ENCODE data around the gene DYRK4.

The DYRK4 gene

DNA sequence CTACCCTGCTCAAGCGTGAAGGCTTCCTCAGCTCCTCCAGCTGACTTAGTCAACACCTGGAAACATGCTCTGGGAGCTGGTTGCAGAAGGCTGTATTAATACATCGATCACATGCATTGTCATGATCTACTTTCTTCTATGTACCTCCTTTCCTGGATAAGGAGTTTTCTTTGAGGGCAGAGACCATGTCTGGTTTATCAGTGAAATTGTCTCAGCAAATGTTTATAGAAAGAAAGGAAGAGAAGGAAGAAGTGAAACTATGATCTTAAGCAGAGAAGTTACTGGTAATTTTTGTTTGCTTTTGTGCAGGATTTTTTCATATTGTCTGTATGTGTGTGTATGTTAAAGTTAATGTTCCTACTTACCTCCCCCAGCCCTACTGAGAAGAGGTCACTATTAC lies 4.5 kb downstream of the DYRK4 start:
- DNase-seq, result no peak

DNA sequence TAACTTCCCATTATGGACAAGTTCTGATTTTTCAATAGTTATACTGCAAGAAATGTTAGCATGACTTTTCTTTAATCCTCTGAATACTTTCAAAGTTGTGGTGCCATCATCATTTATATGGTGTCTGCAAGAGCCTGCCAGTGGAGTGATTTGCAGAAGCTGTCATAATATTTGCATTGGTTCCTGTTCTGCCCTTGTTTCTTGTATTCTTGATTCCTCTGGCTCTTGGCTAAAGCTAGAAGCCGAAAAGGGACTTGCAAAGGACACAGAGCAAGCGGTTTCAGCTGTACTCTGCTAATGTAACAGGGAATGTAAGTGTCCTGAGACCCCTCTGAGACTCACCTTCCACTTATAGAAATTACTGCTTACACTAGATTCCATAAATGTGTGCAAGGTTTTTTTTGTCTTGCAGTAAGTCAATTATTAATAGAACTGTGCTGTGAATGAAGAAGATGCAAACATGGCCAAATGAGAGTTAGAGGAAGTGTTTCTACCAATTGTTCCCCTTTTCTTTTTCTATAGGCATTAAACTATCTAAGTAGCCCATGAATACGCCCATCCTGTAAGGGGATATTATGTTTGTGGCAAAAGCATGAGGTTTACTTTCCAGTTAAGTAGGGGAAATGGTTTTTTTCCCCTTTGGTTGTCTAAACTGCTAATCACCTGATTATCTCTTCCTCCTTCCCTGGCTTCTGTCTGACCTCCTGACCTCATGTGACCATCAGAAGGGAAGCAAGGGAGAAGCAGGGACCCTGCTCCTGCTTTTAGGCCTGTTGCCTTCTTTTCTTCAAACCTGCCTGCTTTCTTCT lies 5.3 kb downstream of the DYRK4 start:
- DNase-seq, result no peak

DNA sequence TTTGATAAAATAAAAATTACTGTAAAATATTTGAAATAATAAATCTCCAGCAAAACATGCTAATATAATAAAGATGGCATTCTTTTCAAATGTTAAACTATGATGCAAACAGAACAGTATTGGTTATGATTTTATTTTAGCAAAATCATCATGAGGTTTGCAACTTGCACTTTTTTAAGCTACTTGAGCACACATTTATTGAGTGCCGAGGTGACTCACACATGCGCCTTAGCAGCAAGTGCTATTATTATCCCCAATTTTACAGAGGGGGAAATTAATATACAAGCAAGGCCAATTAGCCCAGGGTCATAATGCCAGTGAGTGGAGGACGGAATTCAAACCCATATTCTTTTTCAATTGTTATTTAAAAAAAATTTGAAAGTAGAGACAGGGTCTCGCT lies 7.3 kb downstream of the DYRK4 start:
- no peak for DNase-seq

- DNase-seq, result no peak
Measured at GRCh38 chr12:4572680-4573079, 10.7 kb downstream of the DYRK4 start.

- DNase-seq, result no peak
Measured at GRCh38 chr12:4579305-4580102, 17.5 kb downstream of the DYRK4 start.

DNA sequence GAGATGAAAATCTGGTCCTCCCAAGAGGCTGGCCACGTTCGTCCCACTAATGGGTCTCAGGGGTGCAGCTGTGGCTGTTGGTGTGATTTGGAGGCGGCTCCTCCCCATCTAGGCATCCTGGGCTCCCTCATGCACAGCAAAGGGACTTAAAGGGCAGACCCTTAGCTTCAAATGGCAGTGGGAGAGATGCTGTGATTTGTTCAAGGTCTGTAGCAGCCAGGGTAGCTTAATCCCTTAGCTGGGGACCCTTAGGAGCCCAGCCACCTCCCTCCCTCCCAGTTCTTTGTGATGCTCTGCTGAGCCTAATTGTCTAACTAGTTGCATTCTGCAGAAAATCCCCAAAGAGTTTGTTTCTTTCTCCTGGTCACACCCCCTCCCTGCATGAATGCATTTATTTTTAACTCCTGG lies 18.3 kb downstream of the DYRK4 start:
- no peak for DNase-seq

DNA sequence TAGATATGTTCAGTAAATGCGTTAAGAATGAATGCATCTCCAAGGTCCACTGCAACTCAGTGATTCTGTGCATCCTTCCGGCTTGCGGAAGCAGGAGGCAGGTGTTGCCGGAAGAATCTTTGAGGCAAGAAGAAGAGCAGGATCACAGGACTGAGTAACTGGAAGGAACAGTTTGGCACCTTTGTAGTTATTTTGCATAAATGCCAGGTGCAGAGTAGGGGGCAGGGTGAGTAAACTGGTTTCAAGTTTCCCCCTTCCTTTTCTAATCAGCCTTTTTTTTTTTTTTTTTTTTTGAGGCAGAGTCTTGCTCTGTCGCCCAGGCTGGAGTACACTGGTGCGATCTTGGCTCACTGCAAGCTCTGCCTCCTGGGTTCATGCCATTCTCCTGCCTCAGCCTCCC lies 22.3 kb downstream of the DYRK4 start:
- DNase-seq, result no peak

- DNase-seq, result no peak
Measured at GRCh38 chr12:4584896-4585295, 22.9 kb downstream of the DYRK4 start.

DNA sequence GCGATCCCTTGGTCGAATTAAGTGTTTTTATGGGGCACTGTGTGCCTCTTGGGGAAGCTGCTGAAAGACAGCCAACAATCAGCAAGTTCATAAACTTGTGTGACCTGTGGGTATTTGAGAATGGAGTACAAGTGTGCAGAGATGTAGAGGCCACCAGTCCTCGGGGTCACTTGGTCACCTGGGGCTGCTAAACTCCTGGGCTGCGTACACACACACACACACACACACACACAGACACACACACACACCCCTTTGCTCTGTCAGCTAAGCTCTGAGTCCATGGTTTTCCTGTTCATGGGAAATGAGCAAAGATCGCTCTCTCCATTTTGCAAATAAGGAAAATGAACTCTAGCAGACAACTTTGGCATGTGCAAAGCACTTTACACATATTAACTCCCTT lies 24.5 kb downstream of the DYRK4 start:
- DNase-seq, result no peak

GRCh38 chr12:4587108-4587507 lies 25.1 kb downstream of the DYRK4 start:
- DNase-seq, result no peak

GRCh38 chr12:4588916-4589315 lies 26.9 kb downstream of the DYRK4 start:
- DNase-seq, result no peak

DNA sequence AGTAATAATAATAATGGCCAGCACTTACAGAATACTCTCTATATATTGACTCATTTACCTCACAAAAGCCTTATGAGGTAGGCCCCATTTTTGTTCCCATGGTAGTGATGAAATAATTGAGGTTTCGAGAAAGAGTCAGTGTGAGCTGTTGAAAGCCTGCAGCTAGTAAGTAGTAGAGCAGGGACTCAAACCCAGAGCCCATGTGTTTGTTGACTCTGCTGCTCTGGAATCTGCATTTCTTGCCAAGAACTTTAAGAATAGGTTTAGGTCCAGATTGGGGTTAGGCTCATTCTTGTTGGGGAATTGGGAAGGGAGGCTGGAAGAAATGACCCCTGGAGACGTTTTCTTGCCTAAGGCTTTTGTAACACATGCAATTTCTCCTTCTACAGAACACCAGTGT lies 27.9 kb downstream of the DYRK4 start:
- DNase-seq, result no peak

DNA sequence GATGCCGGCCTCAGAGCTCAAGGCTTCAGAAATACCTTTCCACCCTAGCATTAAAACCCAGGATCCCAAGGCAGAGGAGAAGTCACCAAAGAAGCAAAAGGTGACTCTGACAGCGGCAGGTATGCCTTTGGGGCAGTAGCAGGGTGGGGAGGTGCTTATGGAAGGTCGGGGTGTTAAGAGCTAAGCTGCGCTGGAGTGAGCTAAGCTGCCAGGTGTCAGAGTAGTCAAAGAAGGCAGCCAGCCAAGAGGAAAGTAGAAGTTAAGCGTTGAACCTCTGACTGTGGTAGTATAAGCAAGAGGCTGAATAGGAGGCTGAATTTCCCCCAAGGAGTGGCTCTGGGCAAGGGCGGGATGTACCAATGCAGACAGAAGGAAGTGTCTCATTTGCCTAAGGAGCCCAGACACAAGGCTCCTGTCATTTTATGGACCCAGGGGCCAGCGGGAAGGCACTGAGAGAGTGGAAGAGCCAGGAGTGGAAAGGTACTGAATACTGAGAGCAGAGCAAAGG lies 29.2 kb downstream of the DYRK4 start:
- DNase-seq, result no peak

- DNase-seq, result no peak
Measured at GRCh38 chr12:4595881-4596280, 33.9 kb downstream of the DYRK4 start.

GRCh38 chr12:4603421-4603820 lies 41.4 kb downstream of the DYRK4 start:
- DNase-seq, result no peak

DNA sequence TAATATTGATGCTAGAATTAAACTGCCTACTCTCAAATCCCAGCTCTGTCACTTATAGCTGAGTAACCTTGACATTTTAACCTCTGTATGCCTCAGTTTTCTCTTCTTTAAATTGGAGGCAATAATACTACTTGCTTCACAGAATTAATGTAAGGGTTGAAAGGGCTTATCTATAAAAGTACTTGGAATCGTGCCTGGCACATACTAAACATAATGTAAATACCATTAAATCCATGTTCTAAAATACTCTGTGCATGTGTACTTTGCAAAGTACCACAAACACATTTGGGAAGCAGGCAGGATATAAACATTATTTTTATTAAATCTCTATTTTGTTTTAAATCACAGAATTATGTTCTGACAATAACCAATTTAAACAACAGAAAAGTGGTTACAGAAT lies 41.9 kb downstream of the DYRK4 start:
- no peak for DNase-seq

- peak; percentile 45 for DNase-seq
Measured at GRCh38 chr12:4604684-4605193, 42.7 kb downstream of the DYRK4 start.

DNA sequence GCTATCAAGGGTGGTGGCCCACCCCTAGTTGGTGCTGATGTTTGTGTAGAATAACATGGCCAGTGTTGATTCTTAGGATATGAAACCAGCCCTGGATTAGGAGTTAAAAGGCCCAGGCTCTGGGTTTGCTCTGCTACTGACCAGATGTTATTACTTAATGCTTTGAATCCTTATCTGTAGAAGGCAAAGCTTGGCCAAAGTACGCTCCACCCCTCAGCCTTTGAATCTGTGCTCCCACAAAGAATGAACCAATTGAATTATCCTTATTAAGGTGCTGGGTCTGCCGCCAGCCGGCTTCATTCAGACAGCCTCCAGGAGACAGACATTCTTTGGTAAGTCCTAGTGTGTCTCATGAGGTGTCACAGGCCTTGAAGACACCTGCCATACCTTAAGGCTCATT lies 45.0 kb downstream of the DYRK4 start:
- no peak for DNase-seq

- DNase-seq, result no peak
Measured at GRCh38 chr12:4609071-4609470, 47.1 kb downstream of the DYRK4 start.

DNA sequence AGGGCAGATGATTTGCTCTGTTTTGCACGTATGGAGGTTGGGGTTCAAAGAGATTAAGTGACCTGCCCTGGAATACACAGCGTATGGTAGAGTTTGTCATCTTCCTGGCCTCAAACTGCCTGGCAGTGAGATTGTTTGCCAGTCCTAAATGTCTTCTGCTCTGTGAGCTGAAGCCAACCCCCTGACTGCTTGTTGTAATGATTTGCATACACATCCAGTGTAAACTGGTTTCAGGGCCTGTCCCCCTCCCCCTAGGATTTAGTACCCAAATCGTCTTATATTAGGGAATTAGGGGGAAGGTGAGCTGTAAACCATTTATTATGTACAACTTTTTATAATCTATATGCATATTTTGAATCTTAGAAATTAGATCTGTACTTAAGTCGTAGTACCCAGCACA lies 48.5 kb downstream of the DYRK4 start:
- no peak for DNase-seq

- no peak for DNase-seq
Measured at GRCh38 chr12:4615667-4616066, 53.7 kb downstream of the DYRK4 start.

DNA sequence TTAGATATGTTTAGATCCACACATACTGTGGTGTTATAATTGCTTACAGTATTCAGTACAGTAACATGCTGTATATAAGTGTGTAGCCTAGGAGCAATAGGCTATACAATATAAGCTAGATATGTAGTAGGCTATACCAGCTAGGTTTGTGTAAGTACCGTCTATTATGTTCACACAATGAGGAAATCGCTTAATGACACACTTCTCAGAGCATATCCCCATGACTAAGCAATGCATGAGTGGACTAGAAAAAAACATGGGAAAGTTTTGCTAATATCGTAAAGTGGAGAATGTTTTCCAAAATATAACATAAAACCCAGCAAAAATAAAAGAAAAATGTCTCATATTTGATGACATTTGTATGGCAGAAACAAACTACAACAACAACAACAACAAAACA lies 59.5 kb downstream of the DYRK4 start:
- no peak for DNase-seq

GRCh38 chr12:4626543-4626942 lies 64.5 kb downstream of the DYRK4 start:
- DNase-seq, result no peak

- DNase-seq, result no peak
Measured at GRCh38 chr12:4628406-4628805, 66.4 kb downstream of the DYRK4 start.

Data from NK-92 treated with Interleukin-12 subunit alpha and Interleukin-12 subunit beta, amount 100 ng/mL, for 24 hours (cell line).